Stimulated activated CD4-positive, alpha-beta T cell treated with anti-CD3 and anti-CD28 coated beads, Interleukin-12 subunit alpha, Interleukin-12 subunit beta, amount 100 ng/mL, for 48 hours (primary cell): Measurements from ENCODE around the gene SLC25A25.

ENCODE experiments used
- DNase-seq, 3 donors: peaks; one replicate each; pipeline ENCODE4 v3.0.0-alpha.2; 2020; ENCODE audit warnings: low read depth in 2 of 3, low spot score in 1 of 3

The SLC25A25 gene

GRCh38 chr9:128072144-128073021, 4.4 kb downstream of the SLC25A25 start:
- DNase-seq = peak in 2 of 3 donors; percentile 19 to 46

- DNase-seq = no peak
Observed at GRCh38 chr9:128073253-128073886, 5.3 kb downstream of the SLC25A25 start.

- no peak for DNase-seq
Observed at GRCh38 chr9:128077847-128078503, 9.9 kb downstream of the SLC25A25 start.

GRCh38 chr9:128078504-128079434, 10.7 kb downstream of the SLC25A25 start:
- no peak for DNase-seq

GRCh38 chr9:128080206-128080605, 12.2 kb downstream of the SLC25A25 start:
- no peak for DNase-seq

- no peak for DNase-seq
Observed at GRCh38 chr9:128081056-128081455, 13.0 kb downstream of the SLC25A25 start.

- no peak for DNase-seq
Observed at GRCh38 chr9:128082151-128082550, 14.1 kb downstream of the SLC25A25 start.

- DNase-seq = no peak
Observed at GRCh38 chr9:128084746-128085145, 16.7 kb downstream of the SLC25A25 start.

GRCh38 chr9:128085943-128086342, 17.9 kb downstream of the SLC25A25 start:
- no peak for DNase-seq

- DNase-seq = no peak
Observed at GRCh38 chr9:128087262-128087661, 19.2 kb downstream of the SLC25A25 start.

GRCh38 chr9:128088253-128088945, 20.4 kb downstream of the SLC25A25 start:
- DNase-seq = no peak

- DNase-seq = no peak
Observed at GRCh38 chr9:128089299-128089698, 21.3 kb downstream of the SLC25A25 start.

GRCh38 chr9:128091144-128091543, 23.1 kb downstream of the SLC25A25 start:
- DNase-seq = no peak

GRCh38 chr9:128091571-128091970, 23.5 kb downstream of the SLC25A25 start:
- DNase-seq = no peak

- no peak for DNase-seq
Observed at GRCh38 chr9:128092199-128092977, 24.4 kb downstream of the SLC25A25 start.

- DNase-seq = no peak
Observed at GRCh38 chr9:128093011-128093410, 25.0 kb downstream of the SLC25A25 start.

- DNase-seq = peak; percentile 80 to 86 (median 81)
Observed at GRCh38 chr9:128094166-128094949, 26.3 kb downstream of the SLC25A25 start.

GRCh38 chr9:128094950-128095544, 27.0 kb downstream of the SLC25A25 start:
- no peak for DNase-seq
